Large intestine (tissue), 3 donors: ENCODE results near the gene GEMIN2. TPM values are rescaled to one million over a fixed set of nuclear protein-coding genes. Genes with fewer than 3 reads are reported as not detected.
A peak's percentile ranks its signal among the peaks of the same experiment; 100 is the strongest.
"Not testable (repeated sequence)": the region's sequence is repeated elsewhere in the genome, so short reads cannot be mapped to it uniquely, and the experiment has no call there.

Experiments
- DNase-seq, 2 donors: peaks; one replicate each; pipeline versions ENCODE4 v3.0.0 to v3.0.0-alpha.2; 2013
- H3K27ac ChIP-seq: one replicate; pipeline ENCODE4 v1.5.1; 2013; ENCODE audit warnings: low read length
- H3K27me3 ChIP-seq: 2 replicates; pipeline ENCODE4 v1.6.1; 2013; ENCODE audit warnings: low read length; ENCODE audit not compliant: control insufficient read depth, insufficient read depth
- H3K36me3 ChIP-seq: 2 replicates; pipeline ENCODE4 v1.6.1; 2013; ENCODE audit warnings: low read length; ENCODE audit not compliant: control insufficient read depth, insufficient read depth
- H3K4me1 ChIP-seq: one replicate; pipeline ENCODE4 v1.6.1; 2013; ENCODE audit warnings: low read length; ENCODE audit not compliant: control insufficient read depth, insufficient read depth
- H3K4me3 ChIP-seq: one replicate; pipeline ENCODE4 v1.5.1; 2013; ENCODE audit warnings: low read length
- H3K9me3 ChIP-seq: one replicate; pipeline ENCODE4 v1.6.1; 2013; ENCODE audit warnings: mild to moderate bottlenecking, low read depth, low read length, moderate library complexity; ENCODE audit not compliant: control insufficient read depth
- WGBS: methylation state at CpG from one replicate; pipeline ENCODE4 v1.1.5; 2013; ENCODE audit warnings: low lambda C conversion rate; ENCODE audit not compliant: insufficient coverage; 5-methylcytosine and 5-hydroxymethylcytosine counted together
- polyA plus RNA-seq: library from polyadenylated mRNA; unstranded; fragments of 120-200 nt; gene quantifications from one replicate; pipeline ENCODE4 v1.2.1, GENCODE V29; 2013

GEMIN2 gene
- polyA plus RNA-seq, 1 donor = 12.7 TPM

DNA sequence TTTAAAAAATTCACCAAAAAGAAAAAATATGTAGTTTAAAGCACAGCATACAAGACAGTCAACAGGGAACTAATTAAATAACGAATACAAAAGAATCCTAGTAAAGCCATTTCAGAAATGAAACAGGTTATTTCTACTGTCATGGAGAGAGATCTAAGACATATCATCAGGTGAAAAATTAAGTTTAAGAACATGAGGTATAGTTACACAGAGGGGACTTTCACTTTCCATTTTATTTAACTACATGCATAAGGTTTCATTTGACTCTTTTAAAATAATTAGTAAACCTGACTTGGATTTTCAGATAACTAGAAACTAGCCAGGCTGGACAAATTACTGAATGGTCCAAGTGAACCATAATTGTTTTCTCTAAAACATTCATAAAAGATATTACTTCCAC lies 22.4 kb upstream of the GEMIN2 start:
- DNase-seq = no peak
- WGBS = 90% methylated on average over 1 of the region's 1 CpG
- peaks cover 62% of the 10 kb centered on the region for H3K36me3 ChIP-seq
- H3K27ac ChIP-seq = no peak overlapping the region
- H3K27me3 ChIP-seq = no peaks in the 10 kb centered on the region
- no peak overlapping the region for H3K4me3 ChIP-seq
- H3K9me3 ChIP-seq = no peaks in the 10 kb centered on the region
- H3K4me1 ChIP-seq = peaks cover 6% of the 10 kb centered on the region

DNA sequence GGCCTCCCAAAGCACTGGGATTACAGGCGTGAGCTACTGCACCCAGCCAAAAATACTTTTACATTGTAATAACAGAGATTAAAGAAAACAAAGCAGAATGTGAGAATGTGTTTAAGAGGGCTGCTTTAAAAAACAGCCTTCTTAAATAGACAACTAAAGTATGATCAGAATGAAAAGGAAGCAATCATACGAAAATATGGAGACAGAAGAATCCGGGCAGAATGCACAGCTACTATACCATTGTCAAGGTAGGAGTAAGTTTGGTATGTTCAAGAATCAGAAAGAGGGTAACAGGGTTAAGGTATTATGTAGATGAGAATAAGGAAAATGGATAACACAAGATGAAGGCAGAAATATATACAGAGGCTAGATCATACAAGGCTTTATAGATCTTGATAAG lies 19.6 kb upstream of the GEMIN2 start:
- 100% methylated on average over 2 of the region's 3 CpGs for WGBS
- Histone ChIP-seq H3K27me3 (no peaks in the 10 kb centered on the region), H3K9me3 (no peaks in the 10 kb centered on the region), H3K4me3 (no peak overlapping the region), H3K4me1 (peaks cover 6% of the 10 kb centered on the region), H3K36me3 (peaks cover 47% of the 10 kb centered on the region), H3K27ac (no peak overlapping the region)
- DNase-seq = no peak

DNA sequence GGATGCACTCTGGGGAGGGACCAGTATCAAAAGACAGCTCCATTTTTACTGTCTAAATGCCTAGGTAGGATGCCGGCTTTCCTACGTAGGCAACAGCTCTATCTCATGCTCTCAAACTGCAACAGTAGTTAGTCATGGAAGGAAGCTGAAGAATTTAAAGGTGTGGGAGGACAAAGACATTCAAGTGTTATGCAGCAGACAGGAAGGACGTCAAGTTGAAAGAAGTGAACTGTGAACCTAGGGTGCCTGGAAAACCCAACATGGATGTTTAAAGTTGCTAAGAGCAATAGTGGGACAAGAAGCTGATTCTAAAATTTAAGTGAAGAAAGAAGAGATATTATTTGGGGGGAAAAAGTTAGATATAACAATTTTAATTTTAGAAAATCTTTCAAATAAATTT lies 17.0 kb upstream of the GEMIN2 start:
- 17% methylated on average over 1 of the region's 3 CpGs for WGBS
- Histone ChIP-seq H3K4me1 (no peaks in the 10 kb centered on the region), H3K27ac (peak overlapping the region; percentile 32), H3K9me3 (no peaks in the 10 kb centered on the region), H3K27me3 (no peaks in the 10 kb centered on the region), H3K36me3 (peaks cover 31% of the 10 kb centered on the region), H3K4me3 (no peak overlapping the region)
- peak; percentile 28 to 57 for DNase-seq

DNA sequence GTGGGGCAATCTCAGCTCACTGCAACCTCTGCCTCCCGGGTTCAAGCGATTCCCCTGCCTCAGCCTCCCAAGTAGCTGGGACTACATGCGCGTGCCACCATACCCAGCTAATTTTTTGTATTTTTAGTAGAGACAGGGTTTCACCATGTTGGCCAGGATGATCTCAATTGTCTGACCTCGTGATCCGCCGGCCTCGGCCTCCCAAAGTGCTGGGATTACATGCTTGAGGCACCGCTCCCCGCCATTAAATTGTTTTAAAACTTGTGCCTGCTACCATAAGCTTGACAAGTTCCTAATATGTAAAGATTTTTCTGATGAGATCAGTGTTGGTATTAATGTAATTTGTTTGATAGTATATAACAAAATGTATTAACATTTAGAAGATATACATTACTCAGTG lies 14.9 kb upstream of the GEMIN2 start:
- H3K36me3 ChIP-seq = peaks cover 22% of the 10 kb centered on the region
- H3K4me1 ChIP-seq, H3K27ac ChIP-seq, H3K27me3 ChIP-seq, DNase-seq, H3K9me3 ChIP-seq, H3K4me3 ChIP-seq: not testable (repeated sequence)
- WGBS = no CpG with 5 or more reads among the region's 10 CpGs

DNA sequence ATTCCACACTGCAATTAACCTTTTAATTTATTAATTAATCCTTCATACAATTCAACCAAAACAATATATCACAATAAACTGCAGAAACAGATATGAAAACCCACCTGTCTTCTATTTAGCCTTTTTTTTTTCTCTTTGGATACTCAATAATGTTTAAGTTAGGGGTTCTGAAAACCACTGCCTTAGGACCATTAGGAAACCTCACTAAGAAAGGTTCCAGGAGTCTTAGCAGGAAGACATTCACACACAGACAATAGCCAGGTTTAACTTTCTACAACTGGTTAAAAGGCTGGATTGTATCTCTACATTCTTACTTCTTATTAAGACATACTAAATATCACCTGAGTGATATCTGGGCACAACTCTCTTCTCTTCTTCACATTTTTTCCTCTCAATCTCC lies 14.4 kb upstream of the GEMIN2 start:
- Histone ChIP-seq H3K36me3 (peaks cover 17% of the 10 kb centered on the region), H3K4me3 (no peak overlapping the region), H3K9me3 (no peaks in the 10 kb centered on the region), H3K27me3 (no peaks in the 10 kb centered on the region), H3K27ac (no peak overlapping the region), H3K4me1 (peaks cover 3% of the 10 kb centered on the region)
- no peak for DNase-seq

DNA sequence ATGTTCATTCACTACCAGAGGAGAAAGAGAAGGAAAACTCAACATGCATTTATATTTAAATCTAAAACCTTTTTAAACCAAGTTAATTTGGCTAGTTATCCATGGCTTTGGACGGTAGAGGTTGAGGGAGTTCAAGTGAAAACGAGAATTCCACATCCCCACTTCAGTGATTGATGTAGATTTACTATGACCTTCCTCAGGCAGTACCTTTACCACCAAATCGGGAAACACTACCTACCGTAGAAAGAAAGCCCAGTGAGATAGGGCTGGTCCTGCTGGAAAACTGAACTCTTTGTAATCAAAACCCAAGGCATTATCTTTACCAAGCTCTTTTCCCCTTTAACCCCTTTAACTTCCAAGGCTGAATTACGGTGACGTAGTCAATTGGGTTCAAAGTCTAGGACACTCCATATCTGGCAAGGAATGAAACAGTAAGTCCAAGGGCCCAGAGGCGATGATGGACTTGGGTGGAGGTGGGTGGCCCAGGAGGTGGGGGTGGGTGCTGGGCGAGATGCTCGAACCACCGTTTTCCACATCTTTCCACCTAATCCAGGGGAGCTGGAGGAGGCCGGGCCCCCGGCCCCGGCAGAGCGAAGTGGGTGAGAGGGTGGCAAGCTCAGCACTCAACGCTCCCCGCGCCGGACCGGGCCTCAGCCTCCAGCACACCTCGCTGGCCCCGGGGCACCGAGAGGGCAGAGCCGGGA lies 11.7 kb upstream of the GEMIN2 start:
- peaks cover 4% of the 10 kb centered on the region for H3K4me1 ChIP-seq
- peak overlapping the region; percentile 97 for H3K27ac ChIP-seq
- no peaks in the 10 kb centered on the region for H3K27me3 ChIP-seq
- H3K36me3 ChIP-seq = peaks cover 3% of the 10 kb centered on the region
- WGBS = no CpG with 5 or more reads among the region's 23 CpGs
- peak; percentile 92 to 97 for DNase-seq
- H3K9me3 ChIP-seq = no peaks in the 10 kb centered on the region
- H3K4me3 ChIP-seq = peak overlapping the region; percentile 73

DNA sequence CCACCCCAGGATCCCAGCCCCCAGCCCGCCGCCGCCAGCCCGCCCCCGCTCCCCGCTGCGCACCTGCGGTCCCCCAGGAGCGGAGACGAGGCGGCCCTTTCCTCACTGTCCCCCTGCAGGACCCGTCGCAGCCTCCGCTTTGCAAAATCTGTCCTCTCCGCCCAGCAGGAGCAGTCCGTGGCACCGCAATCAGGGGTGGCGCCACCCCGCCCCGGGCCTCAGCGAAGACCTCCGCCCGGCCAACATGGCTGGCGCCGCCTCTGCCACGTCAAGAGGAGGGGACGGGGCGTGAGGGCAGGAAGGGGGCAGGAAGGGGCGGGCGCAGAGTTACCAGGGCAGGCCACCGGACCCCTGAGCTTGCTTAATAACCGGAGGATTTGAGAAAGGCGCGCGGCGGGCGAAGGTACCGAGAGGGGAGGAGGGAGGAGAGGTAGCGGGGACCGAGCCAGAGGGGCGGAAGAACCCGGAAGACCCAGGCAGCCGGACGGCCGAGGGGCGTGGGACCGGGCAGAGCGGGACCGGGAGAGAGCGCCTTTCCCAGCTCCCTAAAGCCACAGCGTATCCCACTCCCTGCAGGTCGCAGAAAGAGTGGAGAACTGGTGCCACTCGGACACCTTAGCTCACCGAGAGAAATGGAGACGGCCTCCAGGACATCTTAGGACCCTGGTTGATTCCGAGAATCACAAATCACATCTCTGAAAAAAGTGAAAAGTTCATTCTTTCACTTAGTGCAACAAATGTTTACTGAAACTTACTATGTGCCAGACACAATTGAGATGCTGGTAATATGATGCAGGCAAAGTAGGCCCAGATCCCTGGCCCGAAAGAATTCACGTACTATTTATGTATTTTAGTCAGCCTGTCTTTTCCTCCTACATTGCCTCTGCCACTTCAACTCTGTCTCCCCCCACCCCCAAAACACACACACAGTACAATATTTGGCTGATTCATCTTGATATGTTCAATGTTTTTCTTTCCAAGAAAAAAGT lies 10.9 kb upstream of the GEMIN2 start, which contains the start of gene SEC23A:
TSS of gene SEC23A (minus strand) at position 267 of the 989 bp plus-strand sequence. CDS start 7,117 bp downstream, outside the sequence.
- WGBS = no CpG with 5 or more reads among the region's 58 CpGs
- peaks cover 4% of the 10 kb centered on the region for H3K4me1 ChIP-seq

DNA sequence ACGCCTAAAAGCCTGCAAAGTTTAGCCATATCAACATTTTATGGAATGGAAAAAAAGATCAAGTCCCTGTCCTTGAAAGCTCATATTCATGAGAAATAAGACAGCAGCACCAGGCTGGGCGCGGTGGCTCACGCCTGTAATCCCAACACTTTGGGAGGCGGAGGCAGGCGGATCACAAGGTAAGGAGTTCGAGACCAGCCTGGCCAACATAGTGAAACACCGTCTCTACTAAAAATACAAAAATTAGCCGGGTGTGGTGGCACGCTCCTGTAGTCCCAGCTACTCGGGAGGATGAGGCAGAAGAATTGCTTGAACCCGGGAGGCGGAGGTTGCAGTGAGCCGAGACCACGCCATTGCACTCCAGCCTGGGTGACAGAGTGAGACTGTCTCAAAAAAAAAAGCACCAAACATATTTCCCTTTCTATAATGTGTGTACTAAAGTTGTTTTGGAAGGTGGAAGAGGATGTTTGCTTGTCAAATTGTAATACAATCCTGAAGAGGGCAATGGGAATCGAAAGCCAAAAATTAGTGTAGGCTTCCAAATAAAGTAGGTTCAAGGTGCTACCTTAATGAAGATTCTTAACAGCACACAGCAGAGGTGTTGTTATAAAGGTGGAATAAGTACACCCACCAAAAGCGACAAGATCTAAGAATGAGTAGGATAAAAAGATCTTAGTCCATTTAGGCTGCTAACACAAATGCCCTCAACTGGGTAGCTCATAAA lies 9.9 kb upstream of the GEMIN2 start:
- not testable (repeated sequence) for H3K9me3 ChIP-seq, H3K36me3 ChIP-seq, H3K4me1 ChIP-seq, DNase-seq, H3K27me3 ChIP-seq
- peak overlapping the region; percentile 73 for H3K4me3 ChIP-seq
- 91% methylated on average over 1 of the region's 17 CpGs for WGBS
- peak overlapping the region; percentile 97 for H3K27ac ChIP-seq

More for the DNA sequence above, 10.9 kb upstream of the GEMIN2 start, which contains the start of gene SEC23A:
- peak; percentile 90 to 96 for DNase-seq
- Histone ChIP-seq H3K27me3 (no peaks in the 10 kb centered on the region), H3K36me3 (peaks cover 3% of the 10 kb centered on the region), H3K9me3 (no peaks in the 10 kb centered on the region), H3K27ac (peak within 1 kb of the TSS; percentile 97), H3K4me3 (peak within 1 kb of the TSS; percentile 73)

DNA sequence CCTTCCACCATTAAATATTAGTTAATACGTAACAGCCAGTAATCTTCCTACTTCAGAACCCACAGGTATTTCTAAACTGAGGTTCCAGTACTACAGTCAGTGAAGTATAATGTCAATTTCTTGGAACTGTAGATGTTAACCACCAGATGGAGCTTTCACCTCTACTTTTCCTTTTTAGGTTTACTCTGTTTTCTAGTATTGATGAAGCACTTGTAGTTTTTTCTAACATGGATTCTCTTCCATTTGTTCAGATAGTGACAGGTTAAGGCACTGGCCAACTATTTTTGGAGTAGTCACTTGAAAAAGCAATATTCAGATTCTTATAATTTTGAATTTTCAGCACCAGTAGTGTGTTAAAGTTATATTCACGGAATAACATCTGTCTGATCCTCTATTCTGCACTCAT lies 6.5 kb upstream of the GEMIN2 start:
- Histone ChIP-seq H3K9me3 (no peaks in the 10 kb centered on the region), H3K36me3 (no peaks in the 10 kb centered on the region), H3K27ac (no peak overlapping the region), H3K4me3 (no peak overlapping the region), H3K27me3 (no peaks in the 10 kb centered on the region), H3K4me1 (peaks cover 4% of the 10 kb centered on the region)
- DNase-seq = peak; percentile 53 to 80
- WGBS = 50% methylated on average over 2 of the region's 2 CpGs

DNA sequence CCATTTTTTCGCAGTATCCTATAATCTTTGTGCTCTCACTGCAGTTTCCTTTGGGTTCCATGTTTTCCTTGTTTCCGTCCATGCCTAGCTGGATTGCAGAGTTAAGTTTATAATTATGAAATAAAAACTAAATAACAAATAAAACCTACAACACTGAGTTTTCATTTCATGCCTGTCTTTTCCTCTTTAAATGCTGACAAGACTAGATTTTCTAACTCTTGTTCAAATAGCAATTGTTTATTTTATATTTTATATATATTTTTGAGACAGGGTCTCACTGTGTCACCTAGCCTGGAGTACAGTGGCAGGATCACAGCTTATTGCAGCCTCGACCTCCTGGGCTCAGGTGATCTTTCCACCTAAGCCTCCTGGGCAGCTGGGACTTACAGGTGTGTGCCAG lies 5.3 kb upstream of the GEMIN2 start:
- 100% methylated on average over 2 of the region's 3 CpGs for WGBS
- H3K36me3 ChIP-seq = no peaks in the 10 kb centered on the region
- H3K4me3 ChIP-seq = no peak overlapping the region

More for the DNA sequence above, 5.3 kb upstream of the GEMIN2 start:
- DNase-seq = no peak
- H3K27ac ChIP-seq = no peak overlapping the region
- H3K27me3 ChIP-seq = no peaks in the 10 kb centered on the region
- H3K9me3 ChIP-seq = no peaks in the 10 kb centered on the region
- peaks cover 4% of the 10 kb centered on the region for H3K4me1 ChIP-seq
